Measurements from ENCODE around the gene ALKBH6. TPM values are rescaled to one million over a fixed set of nuclear protein-coding genes. Genes with fewer than 3 reads are reported as not detected.
A peak's percentile ranks its signal among the peaks of the same experiment; 100 is the strongest.

Gene ALKBH6
- total and polyA plus RNA-seq, 2 of the 8 experiments (the other 6 are each of a cell fraction or from before 2014, with no cell fraction given) = 19.2 to 33.3 TPM

- TF ChIP-seq YY1 (IDR thresholded peaks at IDR 0.05; ENCODE audit: low read depth, low read length) = peak; percentile 68; the same call in 1 of the 2 replicates
- TF ChIP-seq SRF (IDR thresholded peaks at IDR 0.05; ENCODE audit: low read depth, low read length) = no peak
- TF ChIP-seq TAF7 (optimal IDR thresholded peaks at IDR 0.05; ENCODE audit: borderline replicate concordance, low read depth, low read length) = no peak
- no peak; the same call in none of the 2 replicates for TF ChIP-seq TAF1 (IDR thresholded peaks at IDR 0.05; ENCODE audit: low read depth, low read length)
- peak in 1 of 2 experiments; percentile 29; a peak in 1 of 3 replicates for TF ChIP-seq EP300 (IDR thresholded peaks at IDR 0.05; ENCODE audit: borderline replicate concordance in 1 of 2, low read depth in 2 of 2, low read length in 2 of 2)
- TF ChIP-seq POLR2AphosphoS5 (IDR thresholded peaks at IDR 0.05; ENCODE audit: low read depth, low read length) = 0 out of 2 replicates have a peak, but pooled peaks have one; percentile 16
- TF ChIP-seq CBX5 (IDR thresholded peaks at IDR 0.05; ENCODE audit: low read depth, low read length) = no peak
- peak; percentile 21; the same call in 1 of the 2 replicates for TF ChIP-seq SP2 (IDR thresholded peaks at IDR 0.05; ENCODE audit: low read length)
- no peak for TF ChIP-seq FOSL1 (IDR thresholded peaks at IDR 0.05; ENCODE audit: insufficient read depth, low read depth, low read length)
- TF ChIP-seq ATF3 (IDR thresholded peaks at IDR 0.05; ENCODE audit: insufficient read depth, low read depth, low read length) = no peak
- no peak; a peak in 1 of 3 replicates for TF ChIP-seq POLR2A (IDR thresholded peaks at IDR 0.05; ENCODE audit: control extremely low read depth in 1 of 2, low read depth in 2 of 2, low read length in 2 of 2)
- TF ChIP-seq ATF2 (IDR thresholded peaks at IDR 0.05; ENCODE audit: low read length) = no peak
- 0 out of 4 replicates have a peak, but pooled peaks of 1 of the 2 experiments have one; percentile 24 for TF ChIP-seq HDAC2 (IDR thresholded peaks at IDR 0.05; ENCODE audit: borderline replicate concordance in 1 of 2, low read depth in 2 of 2, low read length in 2 of 2)
- TF ChIP-seq USF2 (IDR thresholded peaks at IDR 0.05; ENCODE audit: low read length) = no peak
- no peak for TF ChIP-seq RFX5 (IDR thresholded peaks at IDR 0.05; ENCODE audit: borderline replicate concordance, low read depth, low read length)
- TF ChIP-seq SP1 (IDR thresholded peaks at IDR 0.05; ENCODE audit: low read depth, low read length) = peak; percentile 64
- TF ChIP-seq GABPA (IDR thresholded peaks at IDR 0.05; ENCODE audit: borderline replicate concordance, insufficient read depth, low read length) = no peak
- TF ChIP-seq HDAC6 (IDR thresholded peaks at IDR 0.05; ENCODE audit: low read depth, low read length) = no peak
- no peak for TF ChIP-seq EZH2 (IDR thresholded peaks at IDR 0.05; ENCODE audit: low read depth, low read length, severe bottlenecking)
These were observed 41.0 kb upstream of the ALKBH6 start, which contains the start of gene WDR62 (continued) for GRCh38 chr19:36054733-36055686.
